Measurements from ENCODE around the gene MED16. TPM values are rescaled to one million over a fixed set of nuclear protein-coding genes. Genes with fewer than 3 reads are reported as not detected.

Gene MED16, protein sequence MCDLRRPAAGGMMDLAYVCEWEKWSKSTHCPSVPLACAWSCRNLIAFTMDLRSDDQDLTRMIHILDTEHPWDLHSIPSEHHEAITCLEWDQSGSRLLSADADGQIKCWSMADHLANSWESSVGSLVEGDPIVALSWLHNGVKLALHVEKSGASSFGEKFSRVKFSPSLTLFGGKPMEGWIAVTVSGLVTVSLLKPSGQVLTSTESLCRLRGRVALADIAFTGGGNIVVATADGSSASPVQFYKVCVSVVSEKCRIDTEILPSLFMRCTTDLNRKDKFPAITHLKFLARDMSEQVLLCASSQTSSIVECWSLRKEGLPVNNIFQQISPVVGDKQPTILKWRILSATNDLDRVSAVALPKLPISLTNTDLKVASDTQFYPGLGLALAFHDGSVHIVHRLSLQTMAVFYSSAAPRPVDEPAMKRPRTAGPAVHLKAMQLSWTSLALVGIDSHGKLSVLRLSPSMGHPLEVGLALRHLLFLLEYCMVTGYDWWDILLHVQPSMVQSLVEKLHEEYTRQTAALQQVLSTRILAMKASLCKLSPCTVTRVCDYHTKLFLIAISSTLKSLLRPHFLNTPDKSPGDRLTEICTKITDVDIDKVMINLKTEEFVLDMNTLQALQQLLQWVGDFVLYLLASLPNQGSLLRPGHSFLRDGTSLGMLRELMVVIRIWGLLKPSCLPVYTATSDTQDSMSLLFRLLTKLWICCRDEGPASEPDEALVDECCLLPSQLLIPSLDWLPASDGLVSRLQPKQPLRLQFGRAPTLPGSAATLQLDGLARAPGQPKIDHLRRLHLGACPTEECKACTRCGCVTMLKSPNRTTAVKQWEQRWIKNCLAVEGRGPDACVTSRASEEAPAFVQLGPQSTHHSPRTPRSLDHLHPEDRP
- 24.4 and 35.0 TPM in 2 replicates for total RNA-seq
- 19.3 and 26.2 TPM in 2 replicates for polyA plus RNA-seq
- polyA plus RNA-seq (2012) = 45.7 and 61.2 TPM in 2 replicates
- 39.8 and 51.4 TPM in 2 replicates for polyA minus RNA-seq (ENCODE audit: low replicate concordance)

DNA sequence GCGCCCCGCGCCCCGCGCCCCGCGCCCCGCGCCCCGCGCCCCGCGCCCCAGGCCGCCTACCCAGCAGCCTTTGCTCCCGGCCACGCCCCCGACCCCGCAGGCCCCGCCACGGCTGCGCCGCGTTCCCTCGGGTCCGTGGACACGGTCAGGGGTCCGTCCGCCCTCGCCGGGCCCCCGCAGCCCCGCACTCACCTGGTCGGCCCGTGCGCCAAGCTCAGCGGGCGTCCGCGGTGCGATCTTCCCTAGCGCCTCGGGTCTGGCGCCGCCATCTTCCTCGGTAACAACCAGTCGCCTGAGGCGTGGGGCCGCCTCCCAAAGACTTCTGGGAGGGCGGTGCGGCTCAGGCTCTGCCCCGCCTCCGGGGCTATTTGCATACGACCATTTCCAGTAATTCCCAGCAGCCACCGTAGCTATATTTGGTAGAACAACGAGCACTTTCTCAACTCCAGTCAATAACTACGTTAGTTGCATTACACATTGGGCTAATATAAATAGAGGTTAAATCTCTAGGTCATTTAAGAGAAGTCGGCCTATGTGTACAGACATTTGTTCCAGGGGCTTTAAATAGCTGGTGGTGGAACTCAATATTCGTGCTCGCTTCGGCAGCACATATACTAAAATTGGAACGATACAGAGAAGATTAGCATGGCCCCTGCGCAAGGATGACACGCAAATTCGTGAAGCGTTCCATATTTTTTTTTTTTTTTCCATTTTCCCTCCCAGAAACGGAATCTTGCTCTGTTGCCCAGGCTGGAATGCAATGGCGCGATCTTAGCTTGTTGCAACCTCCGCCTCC lies at the start of gene MED16, which contains the start of gene RNU6-9:
TSS of gene MED16 (minus strand) at position 294 of the 796 bp plus-strand sequence. CDS start 2,056 bp downstream, outside the sequence.
TSS of gene RNU6-9 (plus strand) at position 591 of the 796 bp plus-strand sequence.
- Histone ChIP-seq H3K79me2 (ENCODE audit: control insufficient read depth, insufficient read depth, low read length) (peaks cover 14% of the 10 kb centered on the region), H3K9ac (ENCODE audit: insufficient read depth, low read length) (peak within 1 kb of the TSS; percentile 93), H3K36me3 (ENCODE audit: control insufficient read depth, insufficient read depth, low read length) (peaks cover 14% of the 10 kb centered on the region), H3K9me3 (ENCODE audit: control insufficient read depth, insufficient read depth, low read depth, low read length) (no peaks in the 10 kb centered on the region), H3K27ac (ENCODE audit: insufficient read depth, low read length) (peak within 1 kb of the TSS; percentile 97), H2AFZ (ENCODE audit: low read length) (peak within 1 kb of the TSS; percentile 91), H3K4me2 (ENCODE audit: extremely low read depth, insufficient read depth, low read length) (peak within 1 kb of the TSS; percentile 80), H3K27me3 (ENCODE audit: control insufficient read depth, insufficient read depth, low read length) (no peaks in the 10 kb centered on the region), H3K4me3 (replicated peaks in 1 of 4; ENCODE audit: control extremely low read depth in 1 of 4, insufficient read depth in 1 of 4, low read depth in 3 of 4, low read length in 4 of 4) (peak within 1 kb of the TSS; percentile 67 to 85 (median 84)), H3K4me1 (ENCODE audit: control insufficient read depth, extremely low read depth, insufficient read depth, low read length) (no peaks in the 10 kb centered on the region), H4K20me1 (ENCODE audit: control insufficient read depth, extremely low read depth, insufficient read depth, low read length) (no peaks in the 10 kb centered on the region)
- TF ChIP-seq, protein P1, sequence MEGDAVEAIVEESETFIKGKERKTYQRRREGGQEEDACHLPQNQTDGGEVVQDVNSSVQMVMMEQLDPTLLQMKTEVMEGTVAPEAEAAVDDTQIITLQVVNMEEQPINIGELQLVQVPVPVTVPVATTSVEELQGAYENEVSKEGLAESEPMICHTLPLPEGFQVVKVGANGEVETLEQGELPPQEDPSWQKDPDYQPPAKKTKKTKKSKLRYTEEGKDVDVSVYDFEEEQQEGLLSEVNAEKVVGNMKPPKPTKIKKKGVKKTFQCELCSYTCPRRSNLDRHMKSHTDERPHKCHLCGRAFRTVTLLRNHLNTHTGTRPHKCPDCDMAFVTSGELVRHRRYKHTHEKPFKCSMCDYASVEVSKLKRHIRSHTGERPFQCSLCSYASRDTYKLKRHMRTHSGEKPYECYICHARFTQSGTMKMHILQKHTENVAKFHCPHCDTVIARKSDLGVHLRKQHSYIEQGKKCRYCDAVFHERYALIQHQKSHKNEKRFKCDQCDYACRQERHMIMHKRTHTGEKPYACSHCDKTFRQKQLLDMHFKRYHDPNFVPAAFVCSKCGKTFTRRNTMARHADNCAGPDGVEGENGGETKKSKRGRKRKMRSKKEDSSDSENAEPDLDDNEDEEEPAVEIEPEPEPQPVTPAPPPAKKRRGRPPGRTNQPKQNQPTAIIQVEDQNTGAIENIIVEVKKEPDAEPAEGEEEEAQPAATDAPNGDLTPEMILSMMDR (conservative IDR thresholded peaks at IDR 0.05 in 1 of 2, IDR thresholded peaks at IDR 0.05 in 1 of 2; ENCODE audit: low read depth in 1 of 2, low read length in 2 of 2) = no peak
- no peak for TF ChIP-seq EZH2 (IDR thresholded peaks at IDR 0.05; ENCODE audit: low read length, missing control alignments)
- peak; percentile 84 to 94 for DNase-seq (ENCODE audit: low read depth in 2 of 2)

GRCh38 chr19:942133-942645 lies 49.2 kb upstream of the MED16 start:
- H3K9me3 ChIP-seq (ENCODE audit: control insufficient read depth, insufficient read depth, low read depth, low read length) = no peaks in the 10 kb centered on the region
- TF ChIP-seq, protein P1 (conservative IDR thresholded peaks at IDR 0.05 in 1 of 2, IDR thresholded peaks at IDR 0.05 in 1 of 2; ENCODE audit: low read depth in 1 of 2, low read length in 2 of 2) = no peak
- TF ChIP-seq EZH2 (IDR thresholded peaks at IDR 0.05; ENCODE audit: low read length, missing control alignments) = no peak
- peaks cover 67% of the 10 kb centered on the region for H3K79me2 ChIP-seq (ENCODE audit: control insufficient read depth, insufficient read depth, low read length)
- DNase-seq (ENCODE audit: low read depth in 2 of 2) = no peak
- no peaks in the 10 kb centered on the region for H3K27me3 ChIP-seq (ENCODE audit: control insufficient read depth, insufficient read depth, low read length)
- H2AFZ ChIP-seq (ENCODE audit: low read length) = no peak overlapping the region
- no peak overlapping the region for H3K4me2 ChIP-seq (ENCODE audit: extremely low read depth, insufficient read depth, low read length)
- no peaks in the 10 kb centered on the region for H4K20me1 ChIP-seq (ENCODE audit: control insufficient read depth, extremely low read depth, insufficient read depth, low read length)
- H3K4me3 ChIP-seq (replicated peaks in 1 of 4; ENCODE audit: control extremely low read depth in 1 of 4, insufficient read depth in 1 of 4, low read depth in 3 of 4, low read length in 4 of 4) = no peak overlapping the region
- no peak overlapping the region for H3K9ac ChIP-seq (ENCODE audit: insufficient read depth, low read length)
- H3K4me1 ChIP-seq (ENCODE audit: control insufficient read depth, extremely low read depth, insufficient read depth, low read length) = peaks cover 16% of the 10 kb centered on the region
- no peak overlapping the region for H3K27ac ChIP-seq (ENCODE audit: insufficient read depth, low read length)
- H3K36me3 ChIP-seq (ENCODE audit: control insufficient read depth, insufficient read depth, low read length) = peaks cover 4% of the 10 kb centered on the region
